ENCODE results near the gene NXT1. TPM values are rescaled to one million over a fixed set of nuclear protein-coding genes. Genes with fewer than 3 reads are reported as not detected.

The NXT1 gene
- total and polyA plus RNA-seq, 10 of the 15 experiments (the other 5 are each of a cell fraction or from before 2014, with no cell fraction given), result 10.2 to 66.7 (median 44.0) TPM

DNA sequence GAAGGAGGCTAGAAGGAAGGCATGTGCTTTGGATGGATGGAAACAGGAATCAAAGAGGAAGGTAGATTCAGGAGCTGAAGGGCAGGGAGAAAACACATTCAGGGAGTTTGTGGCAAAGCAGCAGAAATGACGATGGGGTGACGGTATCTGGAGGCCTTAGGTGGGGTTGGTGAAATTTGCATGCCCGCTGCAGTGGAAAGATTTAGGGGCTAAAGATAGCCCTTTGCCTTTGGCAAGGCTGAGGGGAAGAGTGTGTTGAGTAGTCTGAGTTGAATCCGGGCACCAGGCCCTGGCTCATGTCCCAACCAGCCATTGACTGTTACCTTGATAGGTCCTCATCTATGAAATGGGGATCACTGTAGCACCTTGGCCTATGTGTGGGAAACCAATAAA lies 12.7 kb downstream of the NXT1 start:
- no TSS peak for BruUV-seq (replicated peaks)
- ChIA-PET CTCF (interaction anchor here (2.7 kb wide), 1 partner anchor 13 kb away, joined by 11 read pairs; the partner anchor contains the start of gene NXT1), POLR2A (interaction anchor here (1.6 kb wide), 1 partner anchor 57 kb away, joined by 4 read pairs; no protein-coding TSS in a partner anchor), RAD21 (ENCODE audit: unreplicated experiment) (interaction anchor here (3.6 kb wide), 1 partner anchor 13 kb away, joined by 11 read pairs; the partner anchor contains the start of gene NXT1), SMC1A (ENCODE audit: uncharacterized antibody, unreplicated experiment) (interaction anchor here (1.1 kb wide), 1 partner anchor 16 kb away, joined by 3 read pairs; no protein-coding TSS in a partner anchor)
- Histone ChIP-seq H3K9me3 (replicated peaks; ENCODE audit: control insufficient read depth, insufficient read depth, low read length) (no peaks in the 10 kb centered on the region), H3K36me3 (ENCODE audit: control insufficient read depth in 2 of 2, insufficient read depth in 2 of 2, low read length in 1 of 2) (peaks cover 4 to 7% of the 10 kb centered on the region in 2 experiments), H3K79me2 (ENCODE audit: control insufficient read depth, insufficient read depth, low read length) (peaks cover 56% of the 10 kb centered on the region), H3K27ac (ENCODE audit: control insufficient read depth, insufficient read depth) (peak overlapping the region; percentile 80), H3K4me1 (ENCODE audit: control insufficient read depth, insufficient read depth, low read length) (peaks cover 23% of the 10 kb centered on the region), H3K27me3 (replicated peaks in 1 of 2; ENCODE audit: control insufficient read depth in 2 of 2, insufficient read depth in 2 of 2, low read length in 1 of 2) (no peaks in the 10 kb centered on the region), H3K9ac (ENCODE audit: control insufficient read depth, insufficient read depth, low read length) (peak overlapping the region; percentile 82; the same call in 1 of the 2 replicates), H3K4me3 (peak overlapping the region; percentile 81), H2AFZ (ENCODE audit: control insufficient read depth, low read depth, low read length) (no peak overlapping the region), H3K4me2 (ENCODE audit: control insufficient read depth, insufficient read depth) (peak overlapping the region; percentile 90), H4K20me1 (ENCODE audit: control insufficient read depth, insufficient read depth) (no peaks in the 10 kb centered on the region)
- peak; percentile 61; the same call in 1 of the 3 replicates for TF ChIP-seq POU2F2 (IDR thresholded peaks at IDR 0.05; ENCODE audit: borderline replicate concordance, low read depth, low read length)
- TF ChIP-seq NBN (IDR thresholded peaks at IDR 0.05), result 0 out of 2 replicates have a peak, but pooled peaks have one; percentile 16
- TF ChIP-seq SREBF1 (IDR thresholded peaks at IDR 0.05; ENCODE audit: low read length), result no peak
- no peak for TF ChIP-seq HDAC2 (IDR thresholded peaks at IDR 0.05)
- no peak for TF ChIP-seq ZSCAN29 (IDR thresholded peaks at IDR 0.05)
- TF ChIP-seq CREB1 (IDR thresholded peaks at IDR 0.05; ENCODE audit: low read depth), result peak; percentile 61; the same call in 1 of the 2 replicates
- no peak for TF ChIP-seq POLR2AphosphoS2 (IDR thresholded peaks at IDR 0.05; ENCODE audit: low read depth, low read length)
- no peak for TF ChIP-seq NFYA (IDR thresholded peaks at IDR 0.05; ENCODE audit: borderline replicate concordance, low read depth, low read length)
- TF ChIP-seq PAX5 (IDR thresholded peaks at IDR 0.05; ENCODE audit: borderline replicate concordance, low read depth, low read length), result no peak
- no peak for TF ChIP-seq ASH2L (IDR thresholded peaks at IDR 0.05; ENCODE audit: borderline replicate concordance, low read depth)
- TF ChIP-seq IKZF1 (conservative IDR thresholded peaks at IDR 0.05), result no peak
- no peak for TF ChIP-seq TARDBP (IDR thresholded peaks at IDR 0.05; ENCODE audit: borderline replicate concordance)
- TF ChIP-seq MEF2B (IDR thresholded peaks at IDR 0.05; ENCODE audit: partially characterized antibody, poor library complexity, severe bottlenecking), result peak; percentile 12
- no peak for TF ChIP-seq NFIC (IDR thresholded peaks at IDR 0.05; ENCODE audit: low read depth, low read length)
- no peak for TF ChIP-seq SUPT20H (IDR thresholded peaks at IDR 0.05; ENCODE audit: borderline replicate concordance, control insufficient read depth, low read depth, low read length)
- TF ChIP-seq HDGF (IDR thresholded peaks at IDR 0.05), result peak; percentile 50; the same call in 1 of the 2 replicates
- TF ChIP-seq ATF7 (IDR thresholded peaks at IDR 0.05; ENCODE audit: low read depth), result 0 out of 2 replicates have a peak, but pooled peaks have one; percentile 9
- no peak for TF ChIP-seq CHD2 (IDR thresholded peaks at IDR 0.05; ENCODE audit: borderline replicate concordance, low read depth, low read length)
- TF ChIP-seq EP300 (IDR thresholded peaks at IDR 0.05; ENCODE audit: borderline replicate concordance in 1 of 2, control insufficient read depth in 1 of 2, low read depth in 2 of 2, low read length in 2 of 2), result no peak
- TF ChIP-seq, protein P1, sequence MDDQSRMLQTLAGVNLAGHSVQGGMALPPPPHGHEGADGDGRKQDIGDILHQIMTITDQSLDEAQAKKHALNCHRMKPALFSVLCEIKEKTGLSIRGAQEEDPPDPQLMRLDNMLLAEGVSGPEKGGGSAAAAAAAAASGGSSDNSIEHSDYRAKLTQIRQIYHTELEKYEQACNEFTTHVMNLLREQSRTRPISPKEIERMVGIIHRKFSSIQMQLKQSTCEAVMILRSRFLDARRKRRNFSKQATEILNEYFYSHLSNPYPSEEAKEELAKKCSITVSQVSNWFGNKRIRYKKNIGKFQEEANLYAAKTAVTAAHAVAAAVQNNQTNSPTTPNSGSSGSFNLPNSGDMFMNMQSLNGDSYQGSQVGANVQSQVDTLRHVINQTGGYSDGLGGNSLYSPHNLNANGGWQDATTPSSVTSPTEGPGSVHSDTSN (IDR thresholded peaks at IDR 0.05; ENCODE audit: insufficient replicate concordance, low read depth, low read length), result no peak
- in situ Hi-C loops (cut with MboI) (loop anchor here (25.0 kb wide), 2 partner anchors 1699 to 1899 kb away; partner anchors contain the start of gene ACSS1), intact Hi-C loops (cut with micrococcal nuclease; ENCODE audit: unreplicated experiment) (loop anchor here (1.0 to 5.0 kb wide), 2 partner anchors 57 to 264 kb away; no protein-coding TSS in a partner anchor)
- ATAC-seq, result peak; percentile 1; the same call in 1 of the 3 replicates
- no peak for DNase-seq (ENCODE audit: low read depth, low spot score)
- FAIRE-seq, result no peak
- 4% methylated on average over 4 of the region's 4 CpGs for WGBS (ENCODE audit: insufficient coverage, insufficient replicate concordance, low lambda C conversion rate, missing lambda C conversion rate)

Data from GM12878 (cell line).